NCI-H524 (cell line): ENCODE measurements around the gene RAB40C.
A peak's percentile ranks its signal among the peaks of the same experiment; 100 is the strongest.

Experiments
- DNase-seq, 2 experiments: peaks; one replicate each; lab custom pipeline; 2025; lab: John Stamatoyannopoulos, UW

Gene RAB40C

DNA sequence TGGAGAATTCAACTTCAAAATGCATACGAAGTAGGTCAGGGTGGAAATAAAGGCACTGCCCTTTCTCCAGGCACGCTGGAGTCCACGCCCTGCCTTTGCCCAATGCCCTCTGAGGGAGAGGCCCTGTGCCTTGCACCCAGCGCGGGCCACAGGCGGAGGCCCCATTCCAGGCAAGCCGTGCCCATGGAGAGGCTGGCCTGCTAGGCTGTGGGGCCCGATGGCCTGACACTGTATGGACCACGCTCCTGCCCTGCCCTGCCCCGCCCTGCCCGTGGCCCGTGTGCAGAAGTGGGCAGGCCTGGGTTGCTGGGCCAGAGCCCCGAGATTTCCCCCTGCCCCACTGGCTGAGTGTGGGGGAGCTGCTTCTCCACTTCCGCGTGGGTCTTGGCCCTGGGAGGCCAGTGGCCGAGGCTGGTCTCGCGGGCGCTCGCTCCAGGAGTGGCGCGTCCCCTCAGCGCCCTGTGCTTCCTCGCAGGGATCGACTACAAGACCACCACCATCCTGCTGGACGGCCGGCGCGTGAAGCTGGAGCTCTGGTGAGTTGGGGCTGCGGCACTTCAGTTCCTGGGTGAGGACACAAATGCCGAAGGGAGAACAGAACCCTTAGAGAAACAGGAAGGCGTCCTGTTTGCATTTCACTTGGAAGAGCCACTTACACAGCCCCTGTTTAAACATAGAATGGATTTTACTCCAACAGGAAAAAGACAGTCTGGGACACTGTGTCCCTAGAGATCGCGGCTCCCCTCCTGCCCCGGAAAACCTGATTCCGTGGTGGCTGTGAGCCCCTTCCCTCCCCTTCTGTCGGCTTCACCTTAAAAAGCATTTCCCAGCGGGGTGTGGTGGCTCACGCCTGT is 27.1 kb downstream of the RAB40C start:
- no peak for DNase-seq

- no peak for DNase-seq
Observed at GRCh38 chr16:617855-618254, 28.0 kb downstream of the RAB40C start.

- no peak for DNase-seq
Observed at GRCh38 chr16:619476-620100, 29.7 kb downstream of the RAB40C start.

- DNase-seq, result no peak
Observed at GRCh38 chr16:620700-621525, 31.0 kb downstream of the RAB40C start.

- DNase-seq, result no peak
Observed at GRCh38 chr16:621526-622105, 31.8 kb downstream of the RAB40C start.

GRCh38 chr16:622920-623280 is 33.0 kb downstream of the RAB40C start:
- DNase-seq, result no peak

- no peak for DNase-seq
Observed at GRCh38 chr16:624526-625070, 34.7 kb downstream of the RAB40C start.

- no peak for DNase-seq
Observed at GRCh38 chr16:625117-625976, 35.5 kb downstream of the RAB40C start.

DNA sequence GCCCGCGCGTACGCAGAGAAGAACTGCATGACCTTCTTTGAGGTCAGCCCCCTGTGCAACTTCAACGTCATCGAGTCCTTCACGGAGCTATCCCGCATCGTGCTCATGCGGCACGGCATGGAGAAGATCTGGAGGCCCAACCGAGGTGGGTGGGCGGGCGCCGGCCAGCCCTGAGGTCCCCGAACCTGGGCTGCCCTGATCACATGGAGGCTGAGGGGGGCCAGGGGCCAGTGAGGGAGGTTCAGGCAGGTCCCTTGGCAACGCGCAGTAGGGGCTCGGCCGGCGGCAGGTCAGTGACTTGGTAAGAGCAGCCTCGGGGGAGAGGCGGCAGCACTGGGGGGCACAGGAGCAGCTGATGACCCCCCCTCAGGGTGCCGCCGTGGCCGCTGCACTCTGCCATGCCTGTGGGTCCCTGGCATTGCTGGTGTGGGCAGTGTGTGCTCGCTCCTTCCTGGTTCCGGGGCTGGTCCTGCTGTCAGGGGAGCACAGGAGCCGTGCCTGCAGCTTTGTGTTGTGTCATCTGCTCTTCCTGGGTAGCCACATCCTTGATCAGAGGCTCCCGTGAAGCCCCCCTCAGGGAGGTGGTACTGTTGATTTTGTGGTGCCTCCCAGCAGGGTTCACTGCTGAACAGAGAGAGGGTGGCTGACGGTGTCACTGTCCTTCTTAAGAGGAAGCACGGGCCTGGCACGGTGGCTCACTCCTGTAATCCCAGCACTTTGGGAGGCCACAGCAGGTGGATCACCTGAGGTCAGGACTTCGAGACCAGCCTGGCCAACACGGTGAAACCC is 36.3 kb downstream of the RAB40C start:
- DNase-seq, result no peak

- DNase-seq, result no peak
Observed at GRCh38 chr16:626787-627453, 37.1 kb downstream of the RAB40C start.

DNA sequence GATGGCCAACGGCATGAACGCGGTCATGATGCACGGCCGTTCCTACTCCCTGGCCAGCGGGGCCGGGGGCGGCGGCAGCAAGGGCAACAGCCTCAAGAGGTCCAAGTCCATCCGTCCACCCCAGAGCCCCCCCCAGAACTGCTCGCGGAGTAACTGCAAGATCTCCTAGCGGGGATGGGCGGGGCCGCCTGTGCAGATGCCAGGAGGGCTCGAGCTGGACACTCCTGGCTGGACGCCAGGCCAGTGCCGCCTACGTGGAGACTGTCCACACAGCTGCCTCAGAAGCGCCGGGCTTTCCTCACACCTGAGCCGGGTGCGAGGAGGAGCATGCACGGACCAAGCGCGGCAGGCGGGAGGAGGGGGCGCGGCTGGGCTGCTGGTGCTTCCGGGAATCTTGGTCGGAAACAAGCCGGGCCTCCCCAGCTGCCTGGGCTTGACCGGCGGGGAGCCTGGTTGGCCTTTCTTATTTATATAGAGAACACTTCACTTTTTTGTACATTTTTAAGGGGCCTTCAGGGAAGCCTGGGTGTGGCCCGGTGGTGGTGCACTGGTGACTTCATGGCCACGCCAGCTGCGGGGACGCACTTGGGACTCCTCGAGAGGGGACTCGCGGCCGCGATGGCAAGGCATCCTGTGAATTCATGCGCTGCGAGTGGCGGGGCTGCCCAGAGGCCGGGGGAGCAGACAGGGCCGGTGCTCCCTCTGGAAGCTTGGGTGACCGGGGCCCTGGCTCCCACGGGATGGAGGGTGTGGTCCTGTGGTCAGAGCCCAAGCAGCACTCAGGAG is 37.8 kb downstream of the RAB40C start:
- no peak for DNase-seq

GRCh38 chr16:628321-629061 is 38.6 kb downstream of the RAB40C start:
- no peak for DNase-seq

- DNase-seq, result peak; percentile 78 to 94
Observed at GRCh38 chr16:629185-629832, 39.4 kb downstream of the RAB40C start.

GRCh38 chr16:629833-630248 is 40.0 kb downstream of the RAB40C start:
- peak in 1 of 2 experiments; percentile 55 for DNase-seq

GRCh38 chr16:630249-630814 is 40.5 kb downstream of the RAB40C start:
- no peak for DNase-seq

DNA sequence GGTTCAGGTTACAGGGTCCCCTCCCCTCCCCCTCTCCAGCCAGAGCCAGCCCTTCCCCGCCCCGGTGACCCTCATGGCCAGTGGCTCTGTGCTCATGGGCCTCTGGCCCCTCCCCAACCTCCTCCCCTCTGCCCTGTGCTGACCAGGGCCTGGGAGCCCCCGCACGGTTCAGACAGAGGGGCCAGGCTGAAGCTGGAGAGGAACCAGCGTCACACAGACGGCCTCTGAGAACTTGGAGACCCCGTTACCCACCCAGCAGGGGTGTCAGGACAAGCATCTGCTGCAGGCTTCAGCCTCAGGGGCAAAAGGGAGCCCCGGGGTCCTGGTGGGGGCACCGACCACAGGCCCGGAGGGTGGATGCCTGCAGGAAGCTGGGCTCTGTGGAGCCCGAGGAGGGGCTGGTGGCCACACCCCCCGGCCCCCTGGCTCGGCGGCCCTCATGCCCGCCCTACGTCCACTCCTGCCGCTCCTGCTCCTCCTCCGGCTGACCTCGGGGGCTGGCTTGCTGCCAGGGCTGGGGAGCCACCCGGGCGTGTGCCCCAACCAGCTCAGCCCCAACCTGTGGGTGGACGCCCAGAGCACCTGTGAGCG is 41.0 kb downstream of the RAB40C start, which contains the start of gene WFIKKN1:
TSS of gene WFIKKN1 (plus strand) at position 171 of the 591 bp plus-strand sequence. CDS start at position 440, 269 bp downstream.
- no peak for DNase-seq
